ENCODE results near the gene SIM2.
A peak's percentile ranks its signal among the peaks of the same experiment; 100 is the strongest.

SIM2 gene

DNA sequence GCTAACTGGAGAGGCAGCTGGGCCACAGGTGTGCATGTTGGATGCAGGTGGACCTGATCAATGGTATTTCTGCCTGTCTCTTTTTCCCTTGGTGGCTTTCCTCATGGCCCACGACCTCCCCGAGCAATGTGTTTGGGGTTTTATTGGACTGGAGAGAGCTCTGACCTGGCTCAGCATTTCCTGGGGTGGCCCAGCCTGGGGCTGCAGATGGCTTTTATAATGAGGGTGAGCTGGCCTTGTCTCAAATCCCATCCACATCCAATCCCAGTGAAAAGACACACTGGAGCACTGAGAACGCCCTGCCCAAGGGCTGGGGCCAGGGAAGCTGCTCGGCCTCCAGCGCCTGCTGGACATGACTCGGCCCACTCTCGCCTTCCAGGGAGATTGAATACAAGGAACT lies 44.1 kb downstream of the SIM2 start:
- DNase-seq, result no peak

DNA sequence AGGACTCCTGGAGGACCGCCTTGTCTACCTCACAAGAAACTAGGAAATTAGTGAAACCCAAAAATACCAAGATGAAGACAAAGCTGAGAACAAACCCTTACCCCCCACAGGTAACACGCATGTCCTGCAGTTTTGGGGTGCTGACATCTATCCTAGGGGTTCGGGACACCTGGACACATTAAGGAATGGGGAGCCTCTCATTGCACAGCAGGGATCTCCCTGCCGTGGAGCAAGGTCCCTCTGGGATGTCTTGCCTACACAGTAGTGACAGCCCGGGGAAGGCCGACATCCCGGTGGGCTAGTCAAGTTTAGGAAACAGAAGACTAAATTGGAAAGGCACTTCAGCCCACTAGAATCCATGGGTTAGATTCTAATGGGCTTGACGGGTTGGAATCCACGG lies 44.5 kb downstream of the SIM2 start:
- DNase-seq, result no peak

DNA sequence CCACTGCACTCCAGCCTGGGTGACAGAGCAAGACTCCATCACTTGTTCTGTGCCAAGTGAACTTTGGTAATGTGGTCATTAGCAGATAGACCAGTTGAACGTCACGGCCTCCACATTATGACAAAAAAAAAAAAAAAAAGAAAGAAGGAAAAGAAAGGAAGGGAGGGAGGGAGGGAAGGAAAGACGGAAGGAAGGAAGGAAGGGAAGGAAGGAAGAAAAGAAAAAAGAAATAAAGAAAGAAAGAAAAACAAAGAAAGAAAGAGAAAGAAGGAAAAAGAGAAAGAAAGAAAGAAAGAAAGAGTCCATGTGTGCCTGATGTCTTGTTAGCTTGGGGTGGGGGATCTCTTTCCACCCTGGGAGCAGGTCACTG lies 45.3 kb downstream of the SIM2 start:
- DNase-seq, result no peak

DNA sequence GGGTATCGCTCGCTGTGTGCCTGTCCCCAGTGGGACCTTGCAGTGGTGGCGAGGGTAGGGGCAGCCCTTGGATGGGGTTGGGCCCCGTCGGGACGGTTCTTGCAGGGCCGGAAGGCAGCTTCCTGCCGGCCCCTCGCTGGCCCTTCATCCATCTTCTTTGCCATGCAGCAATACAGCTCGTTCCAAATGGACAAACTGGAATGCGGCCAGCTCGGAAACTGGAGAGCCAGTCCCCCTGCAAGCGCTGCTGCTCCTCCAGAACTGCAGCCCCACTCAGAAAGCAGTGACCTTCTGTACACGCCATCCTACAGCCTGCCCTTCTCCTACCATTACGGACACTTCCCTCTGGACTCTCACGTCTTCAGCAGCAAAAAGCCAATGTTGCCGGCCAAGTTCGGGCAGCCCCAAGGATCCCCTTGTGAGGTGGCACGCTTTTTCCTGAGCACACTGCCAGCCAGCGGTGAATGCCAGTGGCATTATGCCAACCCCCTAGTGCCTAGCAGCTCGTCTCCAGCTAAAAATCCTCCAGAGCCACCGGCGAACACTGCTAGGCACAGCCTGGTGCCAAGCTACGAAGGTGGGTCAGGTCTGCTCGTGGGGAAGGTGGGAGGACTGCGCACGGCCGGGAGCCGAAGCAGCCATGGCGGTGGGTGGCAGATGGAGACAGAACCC lies 45.8 kb downstream of the SIM2 start:
- no peak for DNase-seq

DNA sequence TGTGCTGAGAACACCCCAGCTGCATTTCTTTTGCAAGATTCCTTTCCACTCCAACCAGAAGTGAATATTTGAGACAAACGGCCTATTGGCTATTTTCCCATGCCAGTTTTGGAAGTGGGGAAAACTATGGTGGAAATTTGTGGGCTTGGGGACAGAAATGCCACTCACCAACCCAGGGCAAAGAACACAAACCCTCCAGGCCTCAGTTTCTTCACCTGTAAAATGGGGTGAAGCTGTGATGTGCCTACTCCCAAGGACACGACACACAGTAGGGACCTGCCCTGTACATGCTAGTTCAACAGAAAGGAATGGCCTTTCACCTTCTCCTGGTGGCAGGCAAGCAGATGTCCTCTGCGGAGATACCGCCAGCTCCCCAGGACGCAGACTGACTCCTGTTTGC lies 46.5 kb downstream of the SIM2 start:
- no peak for DNase-seq

DNA sequence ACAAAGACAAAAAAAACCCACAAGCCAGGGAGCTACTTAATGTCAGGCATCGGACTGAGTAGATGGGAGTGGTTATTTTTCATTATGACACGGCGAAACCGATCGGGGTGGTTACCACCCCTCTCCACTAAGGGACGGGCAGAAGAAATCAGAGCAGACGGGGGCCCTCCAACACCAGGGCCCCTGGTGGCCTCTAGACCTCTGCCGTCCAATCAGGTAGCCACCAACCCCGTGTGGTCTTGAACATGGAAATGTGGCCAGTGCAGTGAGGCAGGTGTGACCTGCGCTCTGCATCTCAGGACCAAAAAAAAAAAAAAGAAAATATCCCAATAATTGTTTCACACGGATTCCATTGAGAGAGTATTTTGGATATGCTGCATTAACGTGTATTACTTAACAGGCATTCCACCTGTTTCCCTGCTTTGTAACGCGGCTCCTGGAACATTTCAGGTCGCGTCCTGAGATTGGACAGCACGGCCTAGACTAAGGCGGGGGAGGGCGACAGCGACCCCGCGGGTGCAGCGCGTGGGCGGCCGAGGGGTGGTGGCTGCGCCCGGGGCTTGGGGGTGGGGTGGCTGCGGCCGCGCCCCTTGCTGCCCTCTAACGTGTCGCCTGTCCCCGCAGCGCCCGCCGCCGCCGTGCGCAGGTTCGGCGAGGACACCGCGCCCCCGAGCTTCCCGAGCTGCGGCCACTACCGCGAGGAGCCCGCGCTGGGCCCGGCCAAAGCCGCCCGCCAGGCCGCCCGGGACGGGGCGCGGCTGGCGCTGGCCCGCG lies 48.3 kb downstream of the SIM2 start:
- DNase-seq, result no peak

DNA sequence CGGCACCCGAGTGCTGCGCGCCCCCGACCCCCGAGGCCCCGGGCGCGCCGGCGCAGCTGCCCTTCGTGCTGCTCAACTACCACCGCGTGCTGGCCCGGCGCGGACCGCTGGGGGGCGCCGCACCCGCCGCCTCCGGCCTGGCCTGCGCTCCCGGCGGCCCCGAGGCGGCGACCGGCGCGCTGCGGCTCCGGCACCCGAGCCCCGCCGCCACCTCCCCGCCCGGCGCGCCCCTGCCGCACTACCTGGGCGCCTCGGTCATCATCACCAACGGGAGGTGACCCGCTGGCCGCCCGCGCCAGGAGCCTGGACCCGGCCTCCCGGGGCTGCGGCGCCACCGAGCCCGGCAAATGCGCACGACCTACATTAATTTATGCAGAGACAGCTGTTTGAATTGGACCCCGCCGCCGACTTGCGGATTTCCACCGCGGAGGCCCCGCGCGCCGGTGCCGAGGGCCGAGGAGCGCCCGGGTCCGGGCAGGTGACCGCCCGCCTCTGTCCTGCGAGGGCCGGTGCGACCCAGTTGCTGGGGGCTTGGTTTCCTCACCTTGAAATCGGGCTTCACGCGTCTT lies 49.0 kb downstream of the SIM2 start:
- DNase-seq, result no peak

DNA sequence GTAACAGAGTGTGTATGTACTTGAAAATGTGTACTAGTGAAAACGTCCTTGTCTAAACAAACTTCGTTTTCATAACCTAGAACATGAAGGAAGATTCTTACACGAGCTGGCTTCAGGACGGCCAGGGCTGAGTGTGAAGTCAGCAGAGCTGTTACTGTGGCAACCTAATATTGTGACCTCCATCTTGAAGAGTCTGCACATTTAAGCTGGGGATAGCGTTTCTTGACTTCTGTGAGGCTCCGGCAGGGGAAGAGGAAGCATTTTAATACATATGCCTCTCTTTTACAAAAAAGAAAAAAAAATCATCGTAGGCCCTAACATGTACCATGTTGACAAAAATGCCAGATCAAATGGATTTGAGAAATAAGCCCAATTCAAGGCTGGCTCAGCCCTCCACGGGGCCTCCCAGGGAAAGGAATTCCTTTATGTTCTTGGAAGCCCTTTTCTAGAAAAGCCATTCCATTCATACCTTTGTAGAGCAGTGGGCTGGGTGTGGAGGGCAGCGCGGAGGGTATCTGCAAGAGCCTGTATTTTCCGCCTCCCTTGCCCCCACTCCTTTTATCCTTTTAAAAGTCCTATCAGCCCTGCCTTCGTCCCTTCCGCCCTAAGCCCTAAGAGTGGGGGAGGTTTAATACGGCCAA lies 51.1 kb downstream of the SIM2 start:
- no peak for DNase-seq

DNA sequence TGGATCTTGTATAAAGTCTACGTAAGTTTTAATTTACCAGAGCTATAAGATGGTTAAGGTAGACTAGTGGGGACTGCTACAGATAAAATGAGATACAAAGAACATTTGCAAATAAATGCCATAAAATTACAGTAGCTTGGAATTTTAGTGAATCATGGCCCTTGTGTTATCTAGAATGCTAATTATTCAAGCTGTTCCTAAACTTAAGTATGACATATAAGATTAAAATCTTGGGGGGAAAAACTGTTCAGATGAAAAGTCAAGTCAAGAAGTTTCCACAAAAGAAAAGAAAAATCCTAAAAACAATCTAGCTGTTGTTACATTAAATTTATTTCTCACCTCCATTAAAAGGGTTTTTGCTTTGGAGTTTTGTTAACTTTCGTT lies 51.7 kb downstream of the SIM2 start:
- no peak for DNase-seq

DNA sequence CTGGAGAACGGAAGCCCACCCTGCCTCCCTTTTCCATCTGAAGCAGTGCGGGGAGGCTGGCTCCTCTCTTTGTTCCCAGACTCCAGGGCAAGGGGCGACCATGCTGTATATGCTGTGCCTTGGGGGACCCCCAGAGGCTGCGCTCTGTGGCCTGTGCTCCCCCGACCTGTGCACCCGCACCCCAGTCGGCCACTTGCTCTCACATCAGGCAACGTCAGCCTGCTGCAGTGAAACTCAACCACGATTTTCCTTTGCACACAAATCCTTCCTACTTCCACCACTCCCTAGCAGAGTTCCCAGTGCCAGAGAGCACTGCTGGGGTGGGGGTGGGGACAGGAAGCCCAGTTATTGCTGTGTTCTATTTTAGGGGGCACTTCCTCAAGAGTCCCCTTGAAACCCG lies 52.5 kb downstream of the SIM2 start:
- no peak for DNase-seq

DNA sequence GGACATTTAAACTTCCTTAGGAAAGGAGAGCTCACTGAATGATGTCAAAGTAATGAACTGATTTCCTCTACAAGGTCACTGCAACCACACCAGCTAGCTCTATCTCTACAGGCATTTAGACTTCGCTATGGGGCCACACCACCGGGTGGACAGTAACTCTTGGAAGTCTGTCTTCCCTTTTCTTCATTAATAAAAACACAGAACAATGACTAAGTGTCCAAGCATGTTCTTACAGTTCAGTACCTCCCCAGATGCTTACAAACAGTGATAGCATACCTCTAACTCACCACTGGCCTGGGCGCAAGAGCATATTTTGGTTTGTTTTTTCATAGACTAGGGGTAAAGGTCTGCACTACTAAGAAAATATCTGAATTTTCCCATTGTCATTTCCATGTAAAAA lies 54.6 kb downstream of the SIM2 start:
- no peak for DNase-seq

DNA sequence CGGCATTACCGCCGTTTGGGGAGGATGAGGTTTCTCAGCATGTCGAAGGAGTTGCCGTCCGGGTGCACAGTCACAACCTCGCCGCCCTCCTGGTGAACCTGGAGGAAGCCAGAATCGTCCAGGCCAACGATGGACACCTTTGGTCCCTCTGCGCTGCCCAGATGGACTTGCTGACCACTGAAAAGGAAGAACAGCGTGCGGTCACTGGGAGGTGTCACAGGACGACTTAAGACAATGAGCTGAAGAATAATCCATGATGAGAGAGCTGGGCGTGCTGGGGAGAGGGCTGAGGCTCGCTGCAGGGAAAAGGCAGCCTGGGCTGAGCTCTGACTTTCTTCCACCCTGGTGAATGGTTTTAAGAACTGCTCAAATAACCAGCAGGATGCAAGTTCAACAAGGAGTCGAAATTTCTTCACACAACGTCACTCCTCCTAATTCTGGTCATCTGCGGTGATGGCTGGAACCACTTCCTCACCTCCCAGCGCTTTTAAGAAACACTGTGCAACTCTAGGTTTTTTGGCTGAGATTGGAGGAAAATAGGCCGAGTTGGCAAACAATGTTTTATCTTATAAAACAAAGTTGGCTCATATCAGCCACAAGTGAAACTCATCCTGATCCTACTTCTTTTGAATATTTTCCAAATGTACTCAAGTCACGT lies 55.5 kb downstream of the SIM2 start:
- DNase-seq, result no peak

DNA sequence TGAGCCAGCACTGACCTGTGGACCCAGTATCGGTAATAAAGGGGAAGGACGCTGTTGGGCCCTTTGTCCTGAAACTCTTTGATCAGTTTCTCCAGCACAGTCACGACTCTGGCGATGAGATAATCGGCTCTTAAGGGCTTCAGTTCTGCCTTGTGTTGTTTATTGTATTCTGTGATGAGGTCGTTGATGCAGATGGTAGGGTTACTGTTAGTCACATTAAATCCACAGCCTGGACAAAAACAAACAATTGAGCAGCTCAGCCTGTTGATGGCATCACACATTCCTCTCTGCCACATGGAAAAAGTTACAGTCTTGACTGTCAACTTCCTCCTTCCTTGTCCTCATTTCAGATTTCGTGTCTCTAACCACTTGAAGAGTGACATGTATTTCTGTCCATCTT lies 57.6 kb downstream of the SIM2 start:
- DNase-seq, result peak; percentile 34

DNA sequence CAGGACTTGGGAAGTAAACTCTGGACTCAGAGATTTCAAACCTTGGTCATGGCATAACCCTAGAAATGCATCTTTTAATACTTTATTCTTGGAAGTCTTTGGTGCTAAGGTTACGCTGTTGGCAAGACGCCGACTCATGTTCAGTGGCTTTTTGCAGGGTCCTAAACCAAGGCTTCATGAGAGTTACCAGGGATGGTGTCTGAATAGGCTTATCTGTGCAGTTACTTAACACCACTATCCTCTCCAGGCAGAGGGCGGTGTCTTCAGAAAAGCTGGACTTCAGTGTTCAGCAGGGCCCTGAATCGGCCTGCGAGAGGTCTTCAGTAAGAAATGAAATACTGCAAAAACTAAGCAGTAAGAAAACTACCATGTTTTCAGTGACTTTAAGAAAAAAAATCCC lies 58.3 kb downstream of the SIM2 start:
- DNase-seq, result no peak

DNA sequence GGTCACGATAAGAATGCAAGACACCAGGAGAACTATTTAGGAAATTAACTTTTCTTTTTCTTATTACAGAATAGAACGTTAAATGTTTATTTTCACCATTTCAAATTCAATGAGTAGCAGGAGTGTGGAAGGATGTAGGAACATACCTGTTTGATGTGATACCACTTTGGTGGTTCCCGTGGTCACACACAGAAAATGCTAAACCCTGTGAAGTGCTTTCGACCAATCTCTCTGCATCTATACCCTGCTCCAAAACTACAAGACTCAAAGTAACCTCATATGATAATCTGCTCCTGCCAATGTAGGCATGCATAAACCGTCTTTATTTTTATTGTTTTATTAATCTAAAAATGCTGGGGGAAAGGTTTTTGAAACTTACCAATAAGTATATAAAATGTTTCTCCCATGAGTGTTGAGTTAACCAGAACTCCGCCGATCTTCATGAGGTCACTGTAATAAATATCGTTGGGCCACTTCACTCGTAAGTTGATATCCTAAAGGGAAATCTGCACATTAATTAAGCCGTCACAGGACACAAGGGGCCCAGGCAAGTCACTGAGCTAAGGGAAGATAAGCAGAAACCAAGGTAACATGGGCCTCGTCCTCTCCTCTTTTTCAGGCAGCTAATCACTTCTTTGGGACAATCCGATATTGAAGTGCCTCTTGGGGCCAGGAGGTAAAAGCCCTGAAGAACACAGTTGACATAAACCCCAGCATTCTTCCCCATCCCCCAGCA lies 60.6 kb downstream of the SIM2 start:
- DNase-seq, result no peak

DNA sequence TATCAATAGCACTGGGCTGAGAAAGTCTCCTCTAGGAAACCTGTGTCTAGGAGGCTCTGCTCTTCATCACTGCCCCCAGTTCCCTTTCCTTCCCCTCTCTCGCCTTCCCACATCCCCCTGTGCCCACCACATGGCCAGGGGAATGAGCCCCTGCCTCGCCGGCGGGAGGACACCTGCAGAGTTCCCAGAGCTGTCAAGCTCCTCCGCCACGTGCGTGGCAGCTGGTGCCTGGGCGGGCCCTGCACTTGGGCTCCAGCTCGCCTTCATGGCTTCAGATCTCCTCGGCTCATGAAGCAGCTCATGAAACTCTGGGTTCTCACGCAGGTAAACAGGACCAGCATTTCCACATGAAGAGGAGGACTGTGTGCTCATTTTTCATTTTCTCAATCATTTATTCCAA lies 62.8 kb downstream of the SIM2 start:
- no peak for DNase-seq

DNA sequence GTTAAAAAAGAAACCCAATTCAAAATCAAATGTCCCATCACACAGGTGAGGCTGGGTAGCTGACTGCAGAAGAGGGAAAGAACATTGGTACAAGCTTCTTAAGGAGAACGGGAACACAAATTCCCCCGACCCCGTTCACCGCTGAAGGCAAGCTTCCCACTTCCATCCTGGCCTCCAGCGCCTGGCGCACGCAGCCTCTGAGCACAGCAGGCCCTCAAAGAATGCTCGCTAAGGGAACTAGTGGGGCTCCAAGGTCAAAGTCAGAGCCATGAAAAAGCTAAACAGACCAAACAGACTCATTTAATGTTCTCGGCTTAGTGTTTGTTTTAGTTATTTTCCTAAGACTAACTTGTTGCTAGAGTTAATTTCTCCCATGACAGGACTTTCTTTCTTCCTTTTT lies 63.7 kb downstream of the SIM2 start:
- no peak for DNase-seq

DNA sequence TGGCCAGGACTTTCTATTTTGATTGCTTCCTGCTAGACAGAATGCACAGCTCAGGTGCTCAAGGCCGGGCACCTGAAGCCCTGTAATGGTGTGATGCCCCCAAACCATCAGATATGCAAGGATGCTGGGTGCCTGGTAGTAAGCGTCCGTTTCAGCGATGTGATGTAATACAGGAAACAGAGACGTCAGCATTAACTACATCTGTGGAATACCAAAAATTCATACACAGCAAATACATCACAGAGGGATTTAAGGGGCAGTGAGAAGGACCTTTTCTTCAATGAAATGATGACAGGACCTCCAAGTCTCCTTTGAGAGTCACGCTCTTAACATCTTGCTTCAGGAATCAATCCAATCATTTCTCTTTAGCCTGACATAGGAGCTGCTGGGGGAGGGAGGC lies 64.4 kb downstream of the SIM2 start:
- no peak for DNase-seq

DNA sequence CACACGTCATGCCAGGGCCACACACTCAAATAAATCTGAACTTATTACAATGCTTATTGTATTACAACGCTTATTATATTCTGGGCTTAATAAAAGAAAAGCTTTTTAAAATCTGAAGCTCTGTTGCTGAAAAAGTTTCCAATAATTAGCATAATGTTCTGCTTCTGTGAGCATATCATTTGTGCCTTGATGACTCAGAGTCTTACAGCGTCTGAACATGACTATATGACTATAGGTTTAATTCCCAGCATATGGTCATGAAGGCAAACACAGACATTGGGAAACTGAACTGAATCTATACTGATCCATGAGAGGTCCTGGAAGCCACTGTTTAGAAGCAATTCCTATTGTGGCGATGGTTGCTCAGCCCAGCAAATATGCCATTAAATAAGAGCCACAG lies 66.3 kb downstream of the SIM2 start:
- DNase-seq, result no peak

DNA sequence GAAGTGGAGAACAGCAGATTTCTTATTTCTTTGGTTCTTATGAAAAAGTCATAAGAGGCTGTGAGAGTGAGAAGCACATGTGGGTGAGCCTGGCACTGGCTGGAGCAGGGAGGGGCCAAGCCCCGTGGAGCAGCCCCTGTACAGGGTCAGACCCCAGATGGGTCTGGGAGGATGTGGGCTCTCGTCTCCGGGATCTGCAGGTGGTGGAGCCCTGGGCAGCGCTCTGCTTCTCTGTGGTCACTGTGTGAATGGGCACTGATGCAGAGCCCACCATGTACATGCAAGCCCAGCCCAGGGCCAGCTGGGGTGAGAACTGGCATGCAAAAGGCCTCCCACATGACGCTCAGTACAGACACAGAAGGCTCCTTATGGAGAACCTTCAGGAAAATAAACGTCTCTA lies 67.6 kb downstream of the SIM2 start:
- DNase-seq, result no peak

DNA sequence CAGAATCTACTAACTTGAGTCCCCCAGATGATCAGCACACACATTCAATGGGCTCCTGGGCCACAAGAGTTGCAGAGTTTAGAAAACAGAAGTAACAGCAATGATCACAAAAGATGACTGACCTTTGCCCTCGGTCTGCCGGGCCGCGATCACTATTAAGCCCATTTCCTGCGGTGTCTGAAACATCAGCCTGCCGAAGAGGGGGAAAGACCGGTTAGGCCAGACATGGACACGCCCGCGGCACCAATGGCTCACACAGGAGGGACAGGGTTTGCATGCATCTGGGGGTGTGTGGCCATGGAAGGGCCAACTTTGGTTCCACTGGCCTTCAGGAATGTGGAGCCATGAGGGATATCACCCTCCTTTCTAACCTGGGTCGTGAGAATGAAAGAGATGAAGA lies 68.2 kb downstream of the SIM2 start:
- DNase-seq, result no peak

DNA sequence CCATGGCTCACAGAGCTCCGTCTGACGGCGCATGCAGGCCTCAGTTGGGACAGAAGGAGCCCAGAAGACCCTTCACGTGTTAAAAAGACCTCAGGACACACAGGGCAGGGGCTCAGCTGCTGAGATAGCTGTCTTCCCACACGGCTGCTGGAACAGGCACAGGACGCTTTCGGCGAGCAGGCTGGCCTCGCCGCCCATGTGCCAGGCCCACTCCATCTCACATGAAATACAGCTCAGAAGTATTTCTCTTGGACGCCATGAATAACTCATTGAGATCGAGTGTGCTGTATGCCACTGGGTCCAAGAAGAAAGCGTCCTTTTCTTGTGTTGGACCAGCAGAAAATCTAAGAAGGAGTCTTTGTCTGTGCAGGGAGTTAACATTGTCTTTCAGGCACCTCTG lies 69.6 kb downstream of the SIM2 start:
- DNase-seq, result no peak

Measured in MV-4-11 (cell line).